Measurements from ENCODE around the gene KNDC1.

DNA sequence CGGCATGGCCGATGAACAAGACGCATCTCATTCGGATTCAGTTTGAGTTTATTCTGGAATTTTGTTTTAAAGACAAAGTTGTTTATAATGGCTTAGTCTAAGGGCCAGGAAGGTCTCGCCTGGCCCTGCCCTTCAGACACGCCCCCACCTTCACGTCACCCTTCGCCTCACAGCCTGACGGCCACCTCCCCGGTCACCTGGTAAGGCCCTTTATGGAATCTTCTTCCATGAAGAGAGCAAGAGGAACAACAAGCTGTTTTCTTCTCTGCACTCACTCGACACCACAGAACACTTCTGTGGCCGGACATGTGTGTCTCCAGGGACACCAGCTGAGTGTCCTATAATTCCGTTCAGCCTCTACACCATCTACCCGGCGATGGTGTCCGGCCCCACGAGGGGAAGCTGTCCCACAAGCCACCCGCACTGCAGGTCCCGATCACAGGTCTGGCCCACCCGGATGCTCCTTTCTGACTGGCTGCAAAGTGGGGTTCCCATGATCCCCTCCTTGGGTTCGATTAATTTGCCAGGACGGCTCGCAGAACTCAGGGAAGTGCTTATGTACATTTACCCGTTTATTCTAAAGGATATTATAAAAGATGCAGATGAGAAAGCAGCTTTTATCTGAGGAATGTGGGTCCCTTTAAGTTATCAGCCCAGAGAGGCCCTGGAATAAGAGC, 17.4 kb upstream of the KNDC1 start:
- no peak for TF ChIP-seq NCOR1 (IDR thresholded peaks at IDR 0.05; ENCODE audit: borderline replicate concordance, low read length)
- TF ChIP-seq, protein P1, sequence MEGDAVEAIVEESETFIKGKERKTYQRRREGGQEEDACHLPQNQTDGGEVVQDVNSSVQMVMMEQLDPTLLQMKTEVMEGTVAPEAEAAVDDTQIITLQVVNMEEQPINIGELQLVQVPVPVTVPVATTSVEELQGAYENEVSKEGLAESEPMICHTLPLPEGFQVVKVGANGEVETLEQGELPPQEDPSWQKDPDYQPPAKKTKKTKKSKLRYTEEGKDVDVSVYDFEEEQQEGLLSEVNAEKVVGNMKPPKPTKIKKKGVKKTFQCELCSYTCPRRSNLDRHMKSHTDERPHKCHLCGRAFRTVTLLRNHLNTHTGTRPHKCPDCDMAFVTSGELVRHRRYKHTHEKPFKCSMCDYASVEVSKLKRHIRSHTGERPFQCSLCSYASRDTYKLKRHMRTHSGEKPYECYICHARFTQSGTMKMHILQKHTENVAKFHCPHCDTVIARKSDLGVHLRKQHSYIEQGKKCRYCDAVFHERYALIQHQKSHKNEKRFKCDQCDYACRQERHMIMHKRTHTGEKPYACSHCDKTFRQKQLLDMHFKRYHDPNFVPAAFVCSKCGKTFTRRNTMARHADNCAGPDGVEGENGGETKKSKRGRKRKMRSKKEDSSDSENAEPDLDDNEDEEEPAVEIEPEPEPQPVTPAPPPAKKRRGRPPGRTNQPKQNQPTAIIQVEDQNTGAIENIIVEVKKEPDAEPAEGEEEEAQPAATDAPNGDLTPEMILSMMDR (CRISPR knock-in tag; IDR thresholded peaks at IDR 0.05): no peak
- no peak for TF ChIP-seq MTF1 (CRISPR knock-in tag; IDR thresholded peaks at IDR 0.05)
- no peak for TF ChIP-seq ZFP41 (CRISPR knock-in tag; IDR thresholded peaks at IDR 0.05; ENCODE audit: borderline replicate concordance)
- TF ChIP-seq REPIN1 (CRISPR knock-in tag; IDR thresholded peaks at IDR 0.05; ENCODE audit: borderline replicate concordance, low read depth): no peak
- TF ChIP-seq, protein P2, sequence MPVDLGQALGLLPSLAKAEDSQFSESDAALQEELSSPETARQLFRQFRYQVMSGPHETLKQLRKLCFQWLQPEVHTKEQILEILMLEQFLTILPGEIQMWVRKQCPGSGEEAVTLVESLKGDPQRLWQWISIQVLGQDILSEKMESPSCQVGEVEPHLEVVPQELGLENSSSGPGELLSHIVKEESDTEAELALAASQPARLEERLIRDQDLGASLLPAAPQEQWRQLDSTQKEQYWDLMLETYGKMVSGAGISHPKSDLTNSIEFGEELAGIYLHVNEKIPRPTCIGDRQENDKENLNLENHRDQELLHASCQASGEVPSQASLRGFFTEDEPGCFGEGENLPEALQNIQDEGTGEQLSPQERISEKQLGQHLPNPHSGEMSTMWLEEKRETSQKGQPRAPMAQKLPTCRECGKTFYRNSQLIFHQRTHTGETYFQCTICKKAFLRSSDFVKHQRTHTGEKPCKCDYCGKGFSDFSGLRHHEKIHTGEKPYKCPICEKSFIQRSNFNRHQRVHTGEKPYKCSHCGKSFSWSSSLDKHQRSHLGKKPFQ (CRISPR knock-in tag; IDR thresholded peaks at IDR 0.05; ENCODE audit: insufficient replicate concordance): no peak
- no peak for TF ChIP-seq ZNF207 (IDR thresholded peaks at IDR 0.05; ENCODE audit: borderline replicate concordance)
- no peak for TF ChIP-seq U2AF1 (optimal IDR thresholded peaks at IDR 0.05; ENCODE audit: low read depth, low read length)
- no peak for TF ChIP-seq RAD51 (IDR thresholded peaks at IDR 0.05; ENCODE audit: borderline replicate concordance)
- TF ChIP-seq ZNF24 (IDR thresholded peaks at IDR 0.05): no peak
- no peak for TF ChIP-seq TBP (CRISPR knock-in tag; IDR thresholded peaks at IDR 0.05)
- TF ChIP-seq ZNF883 (CRISPR knock-in tag; IDR thresholded peaks at IDR 0.05; ENCODE audit: not compliant biosample characterization): no peak
- no peak for TF ChIP-seq PCBP1 (IDR thresholded peaks at IDR 0.05; ENCODE audit: borderline replicate concordance, low read depth, low read length)
- TF ChIP-seq ZNF75D (CRISPR knock-in tag; IDR thresholded peaks at IDR 0.05; ENCODE audit: borderline replicate concordance): no peak

Measured in HepG2 (cell line).